HG03432 (cell line): ENCODE data around the gene SLC22A23.

Experiments used
- ATAC-seq: cut with Tn5 transposase; IDR thresholded peaks from one replicate; pipeline ENCODE4 v1.9.1; 2021; ENCODE audit warnings: mild to moderate bottlenecking, moderate library complexity; ENCODE audit not compliant: unreplicated experiment

Gene SLC22A23

GRCh38 chr6:3406891-3407809, 49.7 kb downstream of the SLC22A23 start:
- ATAC-seq: no peak

- no peak for ATAC-seq
These were observed 50.5 kb downstream of the SLC22A23 start for GRCh38 chr6:3406362-3406821.

DNA sequence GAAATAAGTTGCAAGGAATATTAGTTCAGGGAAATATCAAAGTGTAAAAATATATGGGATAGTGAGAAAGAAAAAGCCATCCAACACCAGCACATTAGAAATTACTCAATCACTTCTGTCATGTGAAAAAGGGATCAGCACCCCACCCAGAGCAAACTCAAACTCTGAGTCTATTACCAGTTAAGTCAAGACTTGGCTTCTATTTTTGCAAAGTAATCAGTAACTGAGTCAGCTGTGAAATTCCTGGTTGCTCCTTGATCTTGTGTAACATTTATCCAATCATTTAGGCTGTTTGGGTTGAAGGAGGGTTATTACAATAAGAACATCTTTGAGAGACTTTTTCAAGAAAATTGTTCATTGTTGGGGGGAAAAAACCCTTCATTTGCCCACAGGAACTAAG, 51.2 kb downstream of the SLC22A23 start:
- ATAC-seq: no peak

- ATAC-seq: no peak
These were observed 51.7 kb downstream of the SLC22A23 start for GRCh38 chr6:3405182-3405518.

- no peak for ATAC-seq
These were observed 53.3 kb downstream of the SLC22A23 start for GRCh38 chr6:3403238-3404173.

GRCh38 chr6:3402310-3403237, 54.3 kb downstream of the SLC22A23 start:
- ATAC-seq: no peak

GRCh38 chr6:3400162-3400561, 56.7 kb downstream of the SLC22A23 start:
- ATAC-seq: no peak

- ATAC-seq: no peak
These were observed 57.8 kb downstream of the SLC22A23 start for GRCh38 chr6:3398755-3399696.

GRCh38 chr6:3398165-3398562, 58.7 kb downstream of the SLC22A23 start:
- ATAC-seq: no peak

- no peak for ATAC-seq
These were observed 59.4 kb downstream of the SLC22A23 start for GRCh38 chr6:3397229-3398164.

DNA sequence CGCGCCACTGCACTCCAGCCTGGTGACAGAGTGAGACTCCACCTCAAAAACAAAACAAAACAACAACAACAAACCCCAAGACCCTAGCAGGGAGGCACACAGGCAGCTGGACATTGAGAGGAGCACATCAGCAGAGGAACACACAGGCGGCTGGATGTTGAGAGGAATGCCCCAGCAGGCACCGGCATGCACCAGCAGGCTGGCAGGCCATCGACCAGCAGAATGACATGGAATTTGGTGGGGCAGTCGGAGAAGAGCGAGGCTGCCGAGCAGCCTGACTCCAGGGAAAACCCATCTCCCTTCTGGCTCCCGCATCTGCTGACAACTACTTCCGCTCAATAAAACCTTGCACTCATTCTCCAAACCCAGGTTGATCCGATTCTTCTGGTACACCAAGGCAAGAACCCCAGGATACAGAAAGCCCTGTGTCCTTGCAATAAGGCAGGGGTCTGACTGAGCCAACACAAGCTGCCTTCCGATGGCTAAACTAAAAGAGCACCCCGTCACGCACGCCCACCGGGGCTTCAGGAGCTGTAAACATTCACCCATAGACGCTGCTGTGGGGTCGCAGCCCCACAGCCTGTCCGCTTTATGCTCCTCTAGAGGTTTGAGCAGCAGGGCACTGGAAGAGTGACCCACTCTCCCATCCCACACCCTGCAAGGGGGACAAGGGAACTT, 60.2 kb downstream of the SLC22A23 start:
- no peak for ATAC-seq

- no peak for ATAC-seq
These were observed 62.2 kb downstream of the SLC22A23 start for GRCh38 chr6:3394671-3395070.

DNA sequence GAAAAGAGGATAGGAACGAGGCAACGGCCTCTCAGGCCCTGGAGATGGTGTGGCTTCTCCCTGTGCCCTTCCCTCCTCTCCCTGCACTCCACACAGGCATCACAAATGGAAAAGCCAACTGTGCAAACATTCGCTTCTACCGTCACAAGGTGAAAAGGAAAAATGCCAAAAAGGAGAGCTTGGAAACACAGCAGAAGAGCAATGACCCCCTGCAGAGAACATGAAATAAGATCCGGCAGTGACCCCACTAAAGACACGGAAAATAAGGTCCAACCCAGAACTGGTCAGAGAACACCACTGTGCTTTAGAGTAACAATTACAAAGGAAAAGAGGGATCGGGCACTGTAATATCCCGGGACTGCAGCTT, 63.0 kb downstream of the SLC22A23 start:
- ATAC-seq: no peak

DNA sequence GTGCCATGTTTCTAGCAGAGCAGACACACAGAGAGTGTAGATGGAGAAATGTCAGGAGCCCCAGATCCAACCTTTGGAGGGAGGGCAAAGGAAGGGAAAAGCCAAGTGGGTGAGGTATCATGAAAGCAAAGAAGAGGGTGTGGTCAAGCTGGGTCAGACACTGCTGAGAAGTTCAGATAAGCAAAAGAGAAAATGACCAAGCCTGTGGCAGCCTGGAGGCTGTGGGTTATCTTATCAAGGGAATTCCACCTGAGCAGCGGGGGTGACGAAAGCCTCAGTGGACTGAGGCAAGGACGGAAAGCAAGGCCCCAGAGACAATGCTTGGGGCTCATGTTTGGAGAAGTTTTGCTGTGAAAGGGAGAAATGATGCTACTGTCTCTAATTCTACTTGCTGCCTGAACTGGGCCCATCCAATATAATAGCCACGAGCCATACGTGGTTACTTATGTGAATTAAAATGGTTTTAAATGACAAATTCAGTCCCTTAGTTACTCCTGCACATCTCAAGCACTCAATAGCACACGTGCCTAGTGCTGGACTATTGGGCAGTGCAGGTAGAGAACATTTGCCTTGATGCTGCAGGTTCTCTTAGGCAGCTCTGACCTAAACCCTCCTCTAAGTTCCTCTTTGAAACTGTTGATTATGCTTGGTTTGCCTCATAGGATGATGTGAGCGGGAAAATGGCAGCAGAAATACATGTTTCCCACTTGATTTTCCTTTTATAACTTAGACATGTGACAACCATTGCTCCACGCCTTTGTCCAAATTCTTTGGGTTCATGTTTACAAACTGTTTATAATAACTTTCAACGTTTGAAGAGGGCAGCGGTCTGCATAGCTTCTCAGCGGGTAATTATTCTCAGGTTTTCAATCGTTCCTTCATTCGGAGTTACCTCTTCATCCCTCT, 63.7 kb downstream of the SLC22A23 start:
- no peak for ATAC-seq

DNA sequence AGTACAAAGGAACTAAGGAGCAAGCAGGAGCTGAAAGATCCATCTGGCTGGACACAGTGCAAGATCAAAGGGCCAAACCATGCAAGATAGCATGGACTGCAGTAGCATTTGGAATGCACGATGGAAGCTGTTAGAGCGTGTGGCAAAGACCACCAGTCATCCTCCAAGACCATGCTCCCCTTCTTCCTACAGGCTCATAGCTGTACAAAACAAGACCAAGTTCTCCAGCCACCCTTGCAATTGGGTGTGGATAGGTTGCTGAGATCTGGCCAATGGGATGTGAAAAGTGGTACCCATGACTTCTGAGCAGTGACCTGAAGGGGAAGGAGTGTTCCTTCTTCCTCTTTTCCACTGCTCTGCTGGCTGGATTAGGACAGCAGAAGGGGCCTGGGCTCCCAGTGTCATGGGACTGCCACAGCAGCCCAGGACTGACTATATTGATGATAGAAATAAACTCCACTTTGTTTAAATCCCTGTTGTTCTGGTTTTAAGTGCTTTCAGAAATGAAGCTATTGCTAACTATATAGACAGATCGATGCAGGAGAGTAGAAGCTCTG, 64.9 kb downstream of the SLC22A23 start:
- ATAC-seq: no peak

DNA sequence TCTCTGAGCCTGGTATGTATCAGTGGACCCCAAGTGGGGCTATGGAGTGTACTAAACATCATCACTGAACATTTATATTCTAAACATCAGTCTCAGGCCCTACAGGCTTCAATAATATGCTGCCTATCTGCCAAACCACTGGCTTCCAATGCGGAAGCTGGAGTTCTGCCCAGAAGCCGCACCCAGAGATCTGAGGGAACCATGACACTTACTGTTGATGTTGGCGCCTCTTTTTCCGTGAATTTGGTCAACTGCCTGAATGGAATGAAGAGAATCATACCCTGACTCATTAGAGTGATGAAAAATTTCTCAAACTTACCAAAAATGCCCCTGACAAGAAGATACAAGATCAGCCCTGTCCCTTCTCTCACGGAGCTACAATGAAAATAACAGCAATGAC, 66.2 kb downstream of the SLC22A23 start:
- no peak for ATAC-seq
